ENCODE data around the gene FSTL4. TPM values are rescaled to one million over a fixed set of nuclear protein-coding genes. Genes with fewer than 3 reads are reported as not detected.

FSTL4 gene
- total RNA-seq, 4 donors from 2014 or later: 0.22 to 0.47 (median 0.27) TPM; not detected in 1

DNA sequence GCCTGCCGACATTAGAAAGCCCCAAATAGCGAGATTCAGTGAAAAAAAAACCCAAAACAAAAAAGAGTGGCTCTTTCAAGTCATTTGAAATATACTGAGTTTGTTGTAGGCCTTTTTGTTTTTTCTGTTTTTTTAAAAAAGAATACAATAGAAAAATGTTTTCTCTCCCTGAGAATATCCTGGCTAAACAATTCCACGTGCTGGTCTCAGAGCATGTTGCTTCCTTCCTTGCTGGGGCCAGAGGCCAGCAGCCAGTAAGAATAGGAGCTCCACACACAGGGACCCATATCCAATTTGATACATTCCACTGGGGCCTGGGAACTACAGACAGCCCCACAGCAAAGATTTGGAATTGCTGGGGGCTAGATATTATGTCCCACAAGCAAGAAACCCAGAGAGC lies 369.1 kb downstream of the FSTL4 start:
- H3K4me3 ChIP-seq: no peak overlapping the region
- H3K27me3 ChIP-seq: peaks cover 5% of the 10 kb centered on the region
- TF ChIP-seq EP300 (IDR thresholded peaks at IDR 0.05): no peak
- TF ChIP-seq POLR2A (IDR thresholded peaks at IDR 0.05): no peak
- TF ChIP-seq POLR2AphosphoS5 (IDR thresholded peaks at IDR 0.05): no peak
- no peak for TF ChIP-seq CTCF (IDR thresholded peaks at IDR 0.05)
- ATAC-seq: no peak
- 75 to 83% methylated on average over 2 to 3 of the region's 3 CpGs for WGBS, 2 donors (ENCODE audit: low coverage in 1 of 2)
- H3K27ac ChIP-seq: no peak overlapping the region
- H3K36me3 ChIP-seq: no peaks in the 10 kb centered on the region
- H3K9me3 ChIP-seq: no peaks in the 10 kb centered on the region
- no peaks in the 10 kb centered on the region for H3K4me1 ChIP-seq

DNA sequence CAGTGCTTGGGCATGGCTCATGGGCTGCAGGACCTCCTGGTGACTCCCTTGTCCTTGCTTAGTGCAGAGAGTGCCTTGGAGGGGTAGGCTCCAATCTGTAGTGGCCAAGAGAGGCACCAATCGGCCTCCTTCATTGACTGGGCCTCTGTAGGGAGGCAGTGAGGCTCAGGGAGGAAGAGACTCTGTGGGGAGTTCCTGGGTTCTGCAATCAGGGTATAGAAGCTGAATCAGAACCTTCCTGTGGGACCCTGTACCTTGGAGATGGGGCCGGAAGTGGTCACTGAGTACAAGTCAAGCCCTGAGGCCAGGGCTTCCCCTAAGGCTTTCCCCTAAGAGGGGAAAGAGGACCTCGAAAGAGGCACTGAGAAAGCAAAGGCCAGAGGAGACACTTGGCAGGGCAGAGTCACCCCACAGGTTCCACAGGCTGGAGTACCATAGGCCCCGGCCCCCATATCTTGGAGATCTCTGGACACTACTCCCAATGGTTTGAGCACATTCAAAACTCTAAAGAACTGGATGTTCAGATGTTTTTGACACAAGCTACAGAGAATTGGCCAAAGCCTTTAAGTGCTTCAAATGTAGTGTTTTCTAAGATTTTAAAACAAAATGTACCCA lies 370.0 kb downstream of the FSTL4 start:
- Histone ChIP-seq H3K27me3 (peaks cover 5% of the 10 kb centered on the region), H3K4me1 (no peaks in the 10 kb centered on the region), H3K36me3 (no peaks in the 10 kb centered on the region), H3K27ac (no peak overlapping the region), H3K4me3 (no peak overlapping the region), H3K9me3 (no peaks in the 10 kb centered on the region)
- ATAC-seq: no peak
- WGBS, 2 donors (ENCODE audit: low coverage in 1 of 2): 95 to 100% methylated on average over 2 to 3 of the region's 4 CpGs
- no peak for TF ChIP-seq EP300 (IDR thresholded peaks at IDR 0.05)
- no peak for TF ChIP-seq POLR2A (IDR thresholded peaks at IDR 0.05)
- TF ChIP-seq POLR2AphosphoS5 (IDR thresholded peaks at IDR 0.05): no peak
- no peak for TF ChIP-seq CTCF (IDR thresholded peaks at IDR 0.05)

- Histone ChIP-seq H3K4me3 (no peak overlapping the region), H3K9me3 (no peaks in the 10 kb centered on the region), H3K27ac (no peak overlapping the region), H3K4me1 (no peaks in the 10 kb centered on the region), H3K27me3 (peaks cover 10% of the 10 kb centered on the region), H3K36me3 (no peaks in the 10 kb centered on the region)
- WGBS, 2 donors (ENCODE audit: low coverage in 1 of 2): 68 to 75% methylated on average over 4 to 8 of the region's 8 CpGs
- TF ChIP-seq EP300 (IDR thresholded peaks at IDR 0.05) (no peak), CTCF (IDR thresholded peaks at IDR 0.05) (no peak), POLR2AphosphoS5 (IDR thresholded peaks at IDR 0.05) (no peak), POLR2A (IDR thresholded peaks at IDR 0.05) (no peak)
- no peak for ATAC-seq
Measured at GRCh38 chr5:133241179-133242092, 370.9 kb downstream of the FSTL4 start.

DNA sequence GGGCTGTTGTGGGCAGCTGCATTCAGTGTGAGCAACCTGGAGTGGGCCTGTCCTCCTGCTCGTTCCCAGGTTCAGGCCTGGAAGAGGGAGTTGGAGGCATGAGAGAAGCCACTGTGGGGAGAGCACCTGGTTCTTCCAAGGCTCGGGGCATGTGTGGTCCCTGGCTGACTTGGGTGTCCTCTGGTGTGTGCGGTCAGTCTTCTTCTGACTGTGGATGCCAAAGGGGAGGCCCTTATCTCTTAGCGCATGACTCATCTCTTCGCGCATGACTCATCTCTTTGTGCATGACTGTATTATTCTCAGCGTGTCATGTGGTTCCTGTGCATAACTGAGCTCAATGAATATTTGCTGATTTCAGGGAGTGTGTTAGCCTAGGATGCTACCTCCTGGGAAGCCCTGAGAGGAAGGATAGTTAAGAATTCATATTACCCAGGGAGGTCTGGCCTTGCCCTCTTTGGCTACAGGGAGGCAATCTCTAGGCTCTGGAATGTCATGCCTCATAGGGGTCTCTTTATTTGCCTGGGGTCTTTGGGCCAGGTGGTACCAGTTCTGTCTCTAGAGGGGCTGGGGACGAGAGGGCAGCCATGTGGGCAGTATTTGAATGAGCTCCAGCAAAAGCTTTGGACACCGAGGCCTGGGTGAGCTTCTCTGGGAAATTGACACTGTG lies 371.8 kb downstream of the FSTL4 start:
- Histone ChIP-seq H3K27ac (no peak overlapping the region), H3K36me3 (no peaks in the 10 kb centered on the region), H3K4me3 (no peak overlapping the region), H3K27me3 (peaks cover 10% of the 10 kb centered on the region), H3K4me1 (no peaks in the 10 kb centered on the region), H3K9me3 (no peaks in the 10 kb centered on the region)
- ATAC-seq: peak; percentile 62
- WGBS, 2 donors (ENCODE audit: low coverage in 1 of 2): 89 to 93% methylated on average over 2 to 6 of the region's 9 CpGs
- no peak for TF ChIP-seq POLR2A (IDR thresholded peaks at IDR 0.05)
- TF ChIP-seq EP300 (IDR thresholded peaks at IDR 0.05): no peak
- TF ChIP-seq CTCF (IDR thresholded peaks at IDR 0.05): no peak
- no peak for TF ChIP-seq POLR2AphosphoS5 (IDR thresholded peaks at IDR 0.05)
